NB4 (cell line): ENCODE measurements around the gene SLCO4A1.

Source experiments
- MAX ChIP-seq: IDR thresholded peaks from 2 replicates; pipeline ENCODE4 v1.6.1; 2011; ENCODE audit warnings: low read depth, low read length
- MYC ChIP-seq: IDR thresholded peaks from 2 replicates; pipeline ENCODE4 v1.6.1; 2011; ENCODE audit warnings: low read depth, low read length
- POLR2A ChIP-seq: IDR thresholded peaks from 2 replicates; pipeline ENCODE4 v1.6.1; 2011; ENCODE audit warnings: mild to moderate bottlenecking; ENCODE audit not compliant: insufficient read length; ENCODE audit errors: extremely low read depth
- TF ChIP-seq, protein P1 (sequence below): IDR thresholded peaks from one replicate; pipeline ENCODE4 v1.5.1; 2012; ENCODE audit warnings: low read depth, low read length

- TF ChIP-seq, protein P1, sequence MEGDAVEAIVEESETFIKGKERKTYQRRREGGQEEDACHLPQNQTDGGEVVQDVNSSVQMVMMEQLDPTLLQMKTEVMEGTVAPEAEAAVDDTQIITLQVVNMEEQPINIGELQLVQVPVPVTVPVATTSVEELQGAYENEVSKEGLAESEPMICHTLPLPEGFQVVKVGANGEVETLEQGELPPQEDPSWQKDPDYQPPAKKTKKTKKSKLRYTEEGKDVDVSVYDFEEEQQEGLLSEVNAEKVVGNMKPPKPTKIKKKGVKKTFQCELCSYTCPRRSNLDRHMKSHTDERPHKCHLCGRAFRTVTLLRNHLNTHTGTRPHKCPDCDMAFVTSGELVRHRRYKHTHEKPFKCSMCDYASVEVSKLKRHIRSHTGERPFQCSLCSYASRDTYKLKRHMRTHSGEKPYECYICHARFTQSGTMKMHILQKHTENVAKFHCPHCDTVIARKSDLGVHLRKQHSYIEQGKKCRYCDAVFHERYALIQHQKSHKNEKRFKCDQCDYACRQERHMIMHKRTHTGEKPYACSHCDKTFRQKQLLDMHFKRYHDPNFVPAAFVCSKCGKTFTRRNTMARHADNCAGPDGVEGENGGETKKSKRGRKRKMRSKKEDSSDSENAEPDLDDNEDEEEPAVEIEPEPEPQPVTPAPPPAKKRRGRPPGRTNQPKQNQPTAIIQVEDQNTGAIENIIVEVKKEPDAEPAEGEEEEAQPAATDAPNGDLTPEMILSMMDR: no peak
- TF ChIP-seq MYC: no peak
- no peak for TF ChIP-seq POLR2A
- no peak for TF ChIP-seq MAX
Measured at GRCh38 chr20:62719250-62719935, 77.1 kb downstream of the SLCO4A1 start.
